Stimulated activated CD4-positive, alpha-beta T cell treated with anti-CD3 and anti-CD28 coated beads, TNF-alpha, amount 100 ng/mL, for 48 hours (primary cell): Measurements from ENCODE around the gene NQO2.
"Not testable (repeated sequence)": the region's sequence is repeated elsewhere in the genome, so short reads cannot be mapped to it uniquely, and the experiment has no call there.

Experiments
- DNase-seq, 3 donors: peaks; one replicate each; pipeline ENCODE4 v3.0.0-alpha.2; 2020; ENCODE audit warnings: low read depth in 3 of 3

NQO2 gene

GRCh38 chr6:3013901-3014674 is 14.4 kb downstream of the NQO2 start:
- DNase-seq, result no peak

- DNase-seq, result no peak
Measured at GRCh38 chr6:3014675-3015066, 15.0 kb downstream of the NQO2 start.

GRCh38 chr6:3015144-3015543 is 15.4 kb downstream of the NQO2 start:
- DNase-seq, result no peak

GRCh38 chr6:3016473-3017280 is 17.0 kb downstream of the NQO2 start:
- no peak for DNase-seq

GRCh38 chr6:3017304-3017703 is 17.6 kb downstream of the NQO2 start:
- DNase-seq, result no peak

GRCh38 chr6:3019065-3019464 is 19.4 kb downstream of the NQO2 start:
- DNase-seq, result no peak

GRCh38 chr6:3019749-3020320 is 20.1 kb downstream of the NQO2 start:
- no peak for DNase-seq

GRCh38 chr6:3020976-3021598 is 21.4 kb downstream of the NQO2 start:
- DNase-seq, result not testable (repeated sequence)

GRCh38 chr6:3022765-3023662 is 23.3 kb downstream of the NQO2 start:
- DNase-seq, result no peak

- peak; percentile 72 to 90 (median 84) for DNase-seq
Measured at GRCh38 chr6:3023663-3024483, 24.2 kb downstream of the NQO2 start.

- DNase-seq, result no peak
Measured at GRCh38 chr6:3026791-3027626, 27.3 kb downstream of the NQO2 start.

GRCh38 chr6:3028156-3028555 is 28.5 kb downstream of the NQO2 start:
- not testable (repeated sequence) for DNase-seq

GRCh38 chr6:3031857-3032640 is 32.4 kb downstream of the NQO2 start:
- no peak for DNase-seq

GRCh38 chr6:3032986-3033385 is 33.3 kb downstream of the NQO2 start:
- DNase-seq, result no peak

- no peak for DNase-seq
Measured at GRCh38 chr6:3033652-3034051, 34.0 kb downstream of the NQO2 start.

- DNase-seq, result no peak
Measured at GRCh38 chr6:3035397-3035796, 35.7 kb downstream of the NQO2 start.

GRCh38 chr6:3036861-3037637 is 37.4 kb downstream of the NQO2 start:
- DNase-seq, result no peak
